Neural progenitor cell (in vitro differentiated cells): Measurements from ENCODE around the gene ITGA11. TPM values are rescaled to one million over a fixed set of nuclear protein-coding genes. Genes with fewer than 3 reads are reported as not detected.

Source experiments
- DNase-seq: peaks from one replicate; pipeline ENCODE4 v3.0.0-alpha.2; 2016; ENCODE audit warnings: low spot score
- H2AFZ ChIP-seq: fragments of 200-600 bp; sonication (generic); replicated peaks from 2 replicates; pipeline ENCODE4 v1.6.1; 2016; ENCODE audit warnings: antibody characterized with exemption
- H3F3A ChIP-seq: fragments of 200-600 bp; sonication (generic); 2 replicates; pipeline ENCODE4 v1.6.1; 2016; ENCODE audit warnings: antibody characterized with exemption, low read depth
- H3K27ac ChIP-seq: fragments of 200-600 bp; sonication (generic); 2 replicates; pipeline ENCODE4 v1.5.1; 2016; ENCODE audit warnings: mild to moderate bottlenecking
- H3K27me3 ChIP-seq: fragments of 200-600 bp; sonication (generic); 2 replicates; pipeline ENCODE4 v1.6.1; 2016; ENCODE audit warnings: mild to moderate bottlenecking, moderate library complexity
- H3K36me3 ChIP-seq: fragments of 200-600 bp; sonication (generic); 2 replicates; pipeline ENCODE4 v1.5.1; 2016
- H3K4me1 ChIP-seq: fragments of 200-600 bp; sonication (generic); 2 replicates; pipeline ENCODE4 v1.6.1; 2016; ENCODE audit warnings: mixed run types
- H3K4me2 ChIP-seq: fragments of 200-600 bp; sonication (generic); 2 replicates; pipeline ENCODE4 v1.6.1; 2016
- H3K4me3 ChIP-seq: fragments of 200-600 bp; sonication (generic); 2 replicates; pipeline ENCODE4 v1.5.1; 2016
- H3K79me2 ChIP-seq: fragments of 200-600 bp; sonication (generic); 2 replicates; pipeline ENCODE4 v1.6.1; 2016; ENCODE audit warnings: low read depth
- H3K9ac ChIP-seq: fragments of 200-600 bp; sonication (generic); 2 replicates; pipeline ENCODE4 v1.6.1; 2016
- H3K9me3 ChIP-seq: fragments of 200-600 bp; sonication (generic); 2 replicates; pipeline ENCODE4 v1.5.1; 2016; ENCODE audit warnings: low read depth
- H4K20me1 ChIP-seq: fragments of 200-600 bp; sonication (generic); 2 replicates; pipeline ENCODE4 v1.6.1; 2016; ENCODE audit warnings: low read depth
- H3K27ac Mint-ChIP-seq: 3 replicates; pipeline ENCODE4 v1.8.0; 2021; ENCODE audit warnings: mixed read lengths
- H3K27me3 Mint-ChIP-seq: 2 replicates; pipeline ENCODE4 v1.8.0; 2022; ENCODE audit warnings: low read depth, mild to moderate bottlenecking, inconsistent platforms, moderate library complexity, mixed read lengths; ENCODE audit not compliant: insufficient read depth
- H3K36me3 Mint-ChIP-seq: 3 replicates; pipeline ENCODE4 v1.8.0; 2021; ENCODE audit warnings: mixed read lengths
- H3K4me1 Mint-ChIP-seq: 3 replicates; pipeline ENCODE4 v1.8.0; 2021; ENCODE audit warnings: mixed read lengths
- H3K4me3 Mint-ChIP-seq: 3 replicates; pipeline ENCODE4 v1.8.0; 2021; ENCODE audit warnings: mild to moderate bottlenecking, moderate library complexity, mixed read lengths
- H3K9me3 Mint-ChIP-seq: 3 replicates; pipeline ENCODE4 v1.8.0; 2020; ENCODE audit warnings: mixed read lengths
- CTCF ChIP-seq: fragments of 200-600 bp; sonication (generic); IDR thresholded peaks from 2 replicates; pipeline ENCODE4 v1.5.1; 2017; ENCODE audit warnings: antibody characterized with exemption, mild to moderate bottlenecking
- EZH2 ChIP-seq: fragments of 200-600 bp; sonication (generic); IDR thresholded peaks from 2 replicates; pipeline ENCODE4 v1.6.1; 2017; ENCODE audit warnings: antibody characterized with exemption, mild to moderate bottlenecking, moderate library complexity
- EZH2phosphoT487 ChIP-seq: fragments of 200-600 bp; sonication (generic); IDR thresholded peaks from 2 replicates; pipeline ENCODE4 v1.6.1; 2017; ENCODE audit warnings: antibody characterized with exemption
- total RNA-seq: library from RNA; depleted of rRNA; stranded (reverse); fragments of >200 nt; gene quantifications from 2 replicates; pipeline ENCODE4 v1.2.3, GENCODE V29; 2015; ENCODE audit warnings: low replicate concordance

ITGA11 gene
- total RNA-seq, 1 donor from 2014 or later: not detected

DNA sequence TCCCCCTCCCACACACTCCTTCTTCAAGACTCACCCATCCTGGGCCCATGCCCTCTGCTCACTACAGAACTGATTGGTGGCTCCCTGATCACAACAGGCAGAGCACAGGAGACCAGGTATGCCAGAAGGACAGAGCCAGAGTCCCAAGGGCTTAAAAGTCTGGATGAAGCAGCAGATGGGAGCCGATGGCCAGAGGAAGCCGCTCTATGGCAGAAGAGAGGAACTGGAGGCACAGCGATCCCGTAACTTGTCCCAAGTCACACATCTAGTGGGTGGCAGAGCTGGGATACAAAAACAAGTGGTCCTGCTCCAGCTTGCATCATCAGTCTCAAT is 20.7 kb downstream of the ITGA11 start:
- TF ChIP-seq EZH2phosphoT487: no peak
- no peak for TF ChIP-seq CTCF
- TF ChIP-seq EZH2: no peak
- no peaks in the 10 kb centered on the region for H4K20me1 ChIP-seq
- H3K4me1 Mint-ChIP-seq: no peaks in the 10 kb centered on the region

DNA sequence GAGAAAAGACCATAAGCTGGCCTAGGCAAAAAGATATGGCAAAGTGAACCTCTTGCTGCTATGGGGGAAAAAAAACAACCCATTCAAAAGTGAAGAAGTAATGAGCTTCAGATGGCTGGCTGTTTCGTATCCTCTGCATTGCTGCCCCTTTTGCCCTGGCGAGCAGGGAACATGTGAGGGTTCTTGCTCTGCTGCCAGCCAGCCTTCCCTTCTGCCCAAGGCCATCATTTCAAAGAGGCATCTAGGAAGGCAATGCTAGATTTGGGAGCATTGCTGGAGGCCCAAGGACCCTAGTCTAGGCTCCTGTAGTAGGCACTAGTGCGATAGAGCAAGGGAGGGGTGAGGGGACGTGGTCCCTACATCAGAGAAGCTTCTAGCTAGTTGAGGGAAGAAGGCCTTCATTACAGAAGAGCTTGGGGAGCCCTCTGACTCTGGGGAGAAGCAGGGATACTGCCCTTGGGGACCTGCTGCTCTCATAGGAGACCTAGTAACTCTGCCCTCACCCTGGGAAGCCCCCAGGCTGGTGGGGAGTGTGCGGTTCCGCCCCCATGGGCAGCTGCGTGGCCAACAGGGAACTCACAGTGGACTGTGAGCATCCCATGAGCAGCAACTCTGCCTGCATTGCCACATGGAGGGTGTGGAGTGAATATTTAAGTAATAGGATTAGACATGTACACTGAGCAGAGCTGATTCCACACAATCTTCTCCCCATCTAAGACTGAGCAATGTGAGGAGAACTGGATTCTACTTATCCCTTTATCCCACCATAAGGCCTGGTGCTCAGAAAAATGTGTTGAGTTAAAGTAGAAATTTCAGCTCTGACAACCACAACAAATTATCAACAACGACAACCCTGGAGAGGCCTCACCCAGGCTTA is 21.3 kb downstream of the ITGA11 start:
- Mint-ChIP-seq H3K4me3 (no peak overlapping the region), H3K27ac (no peak overlapping the region), H3K36me3 (no peaks in the 10 kb centered on the region), H3K27me3 (peaks cover 5% of the 10 kb centered on the region), H3K4me1 (no peaks in the 10 kb centered on the region), H3K9me3 (no peaks in the 10 kb centered on the region)
- no peaks in the 10 kb centered on the region for H3K27me3 ChIP-seq
- H3F3A ChIP-seq: no peaks in the 10 kb centered on the region
- no peak overlapping the region for H3K4me3 ChIP-seq
- H3K9ac ChIP-seq: no peak overlapping the region
- H3K79me2 ChIP-seq: no peaks in the 10 kb centered on the region
- DNase-seq: no peak
- no peak overlapping the region for H2AFZ ChIP-seq
- H3K9me3 ChIP-seq: no peaks in the 10 kb centered on the region
- H4K20me1 ChIP-seq: no peaks in the 10 kb centered on the region
- H3K36me3 ChIP-seq: no peaks in the 10 kb centered on the region
- H3K4me2 ChIP-seq: no peak overlapping the region
- TF ChIP-seq CTCF: no peak
- TF ChIP-seq EZH2phosphoT487: no peak
- TF ChIP-seq EZH2: no peak
- H3K27ac ChIP-seq: no peak overlapping the region
- H3K4me1 ChIP-seq: no peaks in the 10 kb centered on the region

More for the DNA sequence above, 20.7 kb downstream of the ITGA11 start:
- Histone ChIP-seq H3K79me2 (no peaks in the 10 kb centered on the region), H3K4me1 (no peaks in the 10 kb centered on the region), H3K36me3 (no peaks in the 10 kb centered on the region), H3F3A (no peaks in the 10 kb centered on the region), H3K4me2 (no peak overlapping the region), H3K9ac (no peak overlapping the region), H3K4me3 (no peak overlapping the region), H2AFZ (no peak overlapping the region), H3K9me3 (no peaks in the 10 kb centered on the region), H3K27me3 (no peaks in the 10 kb centered on the region), H3K27ac (no peak overlapping the region)
- DNase-seq: no peak
- no peak overlapping the region for H3K27ac Mint-ChIP-seq
- H3K4me3 Mint-ChIP-seq: no peak overlapping the region
- H3K9me3 Mint-ChIP-seq: no peaks in the 10 kb centered on the region
- H3K36me3 Mint-ChIP-seq: no peaks in the 10 kb centered on the region
- H3K27me3 Mint-ChIP-seq: peaks cover 5% of the 10 kb centered on the region

GRCh38 chr15:68409736-68410370 is 22.1 kb downstream of the ITGA11 start:
- no peak overlapping the region for H3K27ac ChIP-seq
- no peaks in the 10 kb centered on the region for H3K4me1 ChIP-seq
- H3K9me3 ChIP-seq: no peaks in the 10 kb centered on the region
- no peak overlapping the region for H2AFZ ChIP-seq
- TF ChIP-seq EZH2 (no peak), CTCF (no peak), EZH2phosphoT487 (no peak)
- H3K4me3 Mint-ChIP-seq: no peak overlapping the region
- H3K36me3 ChIP-seq: no peaks in the 10 kb centered on the region
- no peak overlapping the region for H3K9ac ChIP-seq
- no peaks in the 10 kb centered on the region for H3K4me1 Mint-ChIP-seq
- no peaks in the 10 kb centered on the region for H3K27me3 ChIP-seq
- DNase-seq: no peak
- no peaks in the 10 kb centered on the region for H3F3A ChIP-seq
- H3K4me2 ChIP-seq: no peak overlapping the region
- no peak overlapping the region for H3K27ac Mint-ChIP-seq
- H3K36me3 Mint-ChIP-seq: no peaks in the 10 kb centered on the region
- H4K20me1 ChIP-seq: no peaks in the 10 kb centered on the region
- H3K27me3 Mint-ChIP-seq: peaks cover 5% of the 10 kb centered on the region
- no peaks in the 10 kb centered on the region for H3K79me2 ChIP-seq
- no peak overlapping the region for H3K4me3 ChIP-seq
- H3K9me3 Mint-ChIP-seq: no peaks in the 10 kb centered on the region
